Limb (tissue), 2 donors: ENCODE results near the gene ATG4D.
A peak's percentile ranks its signal among the peaks of the same experiment; 100 is the strongest.
"Not testable (repeated sequence)": the region's sequence is repeated elsewhere in the genome, so short reads cannot be mapped to it uniquely, and the experiment has no call there.

Experiments
- DNase-seq, 2 donors: peaks; one replicate each; pipeline ENCODE4 v3.0.0-alpha.2; 2016; ENCODE audit errors: extremely low spot score in 2 of 2

The ATG4D gene

GRCh38 chr19:10519421-10519820, 24.3 kb upstream of the ATG4D start:
- no peak for DNase-seq

GRCh38 chr19:10520652-10521318, 22.9 kb upstream of the ATG4D start:
- no peak for DNase-seq

- DNase-seq, result no peak
Measured at GRCh38 chr19:10521461-10522171, 22.1 kb upstream of the ATG4D start.

DNA sequence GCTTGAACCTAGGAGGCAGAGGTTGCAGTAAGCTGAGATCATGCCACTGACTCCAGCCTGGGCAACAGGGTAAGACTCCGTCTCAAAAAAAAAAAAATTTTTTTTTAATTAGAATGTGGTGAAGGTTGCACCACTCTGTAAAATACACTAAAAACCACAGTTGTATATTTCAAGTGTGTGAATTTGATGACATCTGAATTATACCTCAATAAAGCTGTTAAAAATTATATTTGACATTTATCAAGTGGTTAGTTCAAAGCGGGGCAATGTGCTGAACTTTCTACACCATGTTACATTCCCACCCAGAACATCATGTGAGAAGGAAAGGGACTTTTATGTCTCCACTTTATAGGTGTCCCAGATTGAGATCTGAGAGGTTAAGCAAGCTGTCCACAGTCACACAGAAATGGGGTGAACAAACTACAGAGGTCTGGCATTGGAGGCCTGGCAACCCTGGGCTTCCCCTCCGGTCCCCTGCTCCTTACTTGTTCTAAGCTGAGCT, 20.5 kb upstream of the ATG4D start:
- DNase-seq, result no peak

DNA sequence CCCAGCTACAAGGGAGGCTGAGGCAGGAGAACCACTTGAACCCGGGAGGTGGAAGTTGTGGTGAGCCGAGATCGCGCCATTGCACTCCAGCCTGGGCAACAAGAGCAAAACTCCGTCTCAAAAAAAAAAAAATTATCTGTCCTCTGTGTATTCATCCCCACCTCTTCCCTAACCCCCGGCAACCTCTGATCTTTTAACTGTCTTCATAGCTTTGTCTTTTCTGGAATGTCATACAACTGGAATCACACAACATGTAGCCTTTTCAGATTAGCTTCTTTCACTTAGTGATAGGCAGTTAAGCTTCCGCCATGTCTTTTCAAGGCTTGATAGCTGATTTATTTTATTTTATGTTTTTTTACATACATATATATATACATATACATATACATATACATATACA, 18.1 kb upstream of the ATG4D start:
- no peak for DNase-seq

- not testable (repeated sequence) for DNase-seq
Measured at GRCh38 chr19:10526887-10527286, 16.8 kb upstream of the ATG4D start.

DNA sequence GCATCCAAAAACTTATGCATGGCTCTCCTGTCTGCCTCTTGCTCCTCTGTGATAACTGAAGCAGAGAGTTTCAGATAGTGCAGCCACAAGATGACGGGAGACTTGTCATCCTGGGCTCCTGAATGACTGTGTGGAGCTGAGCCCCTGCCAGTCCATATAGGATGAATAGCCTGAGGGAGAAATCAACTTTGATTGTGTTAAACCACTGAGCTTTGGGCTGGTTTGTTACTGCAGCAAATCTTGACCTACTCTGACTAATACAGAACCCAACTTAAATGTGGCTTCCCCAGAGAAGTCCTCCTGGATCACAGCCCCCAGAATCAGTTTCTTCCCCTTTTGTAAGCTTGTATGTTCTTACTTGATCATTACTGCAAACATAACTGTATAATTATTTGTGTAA, 11.2 kb upstream of the ATG4D start:
- no peak for DNase-seq

GRCh38 chr19:10533646-10534386, 9.9 kb upstream of the ATG4D start:
- peak in 1 of 2 donors; percentile 29 for DNase-seq

DNA sequence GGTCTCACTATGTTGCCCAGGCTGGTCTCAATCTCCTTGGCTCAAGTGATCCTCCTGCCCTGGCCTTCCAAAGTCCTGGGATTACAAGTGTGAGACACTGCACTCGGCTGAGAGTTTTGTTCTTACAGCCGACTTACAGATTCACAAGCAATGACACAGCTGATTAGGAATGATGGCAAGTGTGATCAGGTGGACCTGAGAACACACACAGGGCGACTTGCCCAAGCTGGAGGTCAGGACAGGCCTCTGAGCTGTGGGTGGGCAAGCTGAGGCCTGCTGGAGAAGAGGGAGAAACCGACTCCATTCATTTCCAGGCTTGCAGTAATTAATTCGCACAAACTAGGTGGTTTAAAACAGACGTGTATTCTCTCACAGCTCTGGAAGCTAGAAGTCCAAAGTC, 8.1 kb upstream of the ATG4D start:
- no peak for DNase-seq

- no peak for DNase-seq
Measured at GRCh38 chr19:10537668-10538067, 6.0 kb upstream of the ATG4D start.

- DNase-seq, result no peak
Measured at GRCh38 chr19:10538204-10538983, 5.3 kb upstream of the ATG4D start.

GRCh38 chr19:10539016-10539415, 4.7 kb upstream of the ATG4D start:
- not testable (repeated sequence) for DNase-seq

GRCh38 chr19:10543059-10543419, 665 bp upstream of the ATG4D start:
- no peak for DNase-seq

GRCh38 chr19:10544242-10544752, 593 bp downstream of the ATG4D start:
- no peak for DNase-seq

DNA sequence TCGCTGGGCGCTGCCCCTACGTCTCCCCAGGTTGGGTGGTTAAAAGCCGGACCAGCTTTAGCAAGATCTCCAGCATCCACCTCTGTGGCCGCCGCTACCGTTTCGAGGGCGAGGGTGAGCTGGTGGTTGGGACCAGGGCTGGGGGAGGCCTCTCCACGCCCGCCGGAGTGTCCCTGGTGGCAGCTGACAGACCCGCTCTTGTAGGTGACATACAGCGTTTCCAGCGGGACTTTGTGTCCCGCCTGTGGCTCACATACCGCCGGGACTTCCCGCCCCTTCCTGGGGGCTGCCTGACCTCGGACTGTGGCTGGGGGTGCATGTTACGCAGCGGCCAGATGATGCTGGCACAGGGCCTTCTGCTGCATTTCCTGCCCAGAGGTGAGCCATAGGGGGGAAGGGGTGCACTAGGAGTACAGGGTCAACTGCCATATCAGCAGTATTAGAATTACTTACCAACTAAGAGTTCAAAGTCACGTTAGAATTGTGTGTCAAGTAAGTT, 1.1 kb downstream of the ATG4D start:
- no peak for DNase-seq

- no peak for DNase-seq
Measured at GRCh38 chr19:10546817-10547216, 3.1 kb downstream of the ATG4D start.

GRCh38 chr19:10548746-10549276, 5.1 kb downstream of the ATG4D start:
- no peak for DNase-seq

DNA sequence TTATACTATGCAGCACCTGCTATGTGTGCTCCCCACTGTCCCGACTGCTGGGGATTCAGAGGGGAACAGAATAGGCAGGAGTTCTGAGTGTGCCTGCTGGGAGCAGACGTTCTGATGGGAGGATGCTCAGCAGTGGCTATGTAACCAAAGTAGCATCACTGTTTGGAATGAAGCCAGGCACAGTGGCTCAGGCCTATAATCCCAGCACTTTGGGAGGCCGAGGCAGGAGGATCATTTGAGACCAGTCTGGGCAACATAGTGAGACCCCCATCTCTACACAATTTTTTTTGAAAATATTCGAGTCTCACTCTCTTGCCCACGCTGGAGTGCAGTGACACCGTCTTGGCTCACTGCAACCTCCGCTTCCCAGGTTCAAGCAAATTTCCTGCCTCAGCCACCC, 6.0 kb downstream of the ATG4D start:
- no peak for DNase-seq

GRCh38 chr19:10550336-10550735, 6.6 kb downstream of the ATG4D start:
- no peak for DNase-seq

DNA sequence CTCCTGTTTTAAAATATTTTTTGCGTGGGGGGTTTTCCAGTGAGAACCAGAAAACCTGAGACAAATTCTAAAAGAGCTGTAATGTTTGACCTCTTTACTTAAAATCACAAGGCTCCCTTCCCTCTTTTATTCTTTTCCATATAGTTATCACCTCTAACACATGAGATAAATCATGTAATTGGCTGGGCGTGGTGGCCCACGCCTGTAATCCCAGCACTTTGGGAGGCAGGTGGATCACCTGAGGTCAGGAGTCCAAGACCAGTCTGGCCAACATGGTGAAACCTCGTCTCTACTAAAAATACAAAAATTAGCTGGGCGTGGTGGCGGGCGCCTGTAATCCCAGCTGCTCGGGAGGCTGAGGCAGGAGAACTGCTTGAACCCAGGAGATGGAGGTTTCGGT, 7.3 kb downstream of the ATG4D start:
- not testable (repeated sequence) for DNase-seq

DNA sequence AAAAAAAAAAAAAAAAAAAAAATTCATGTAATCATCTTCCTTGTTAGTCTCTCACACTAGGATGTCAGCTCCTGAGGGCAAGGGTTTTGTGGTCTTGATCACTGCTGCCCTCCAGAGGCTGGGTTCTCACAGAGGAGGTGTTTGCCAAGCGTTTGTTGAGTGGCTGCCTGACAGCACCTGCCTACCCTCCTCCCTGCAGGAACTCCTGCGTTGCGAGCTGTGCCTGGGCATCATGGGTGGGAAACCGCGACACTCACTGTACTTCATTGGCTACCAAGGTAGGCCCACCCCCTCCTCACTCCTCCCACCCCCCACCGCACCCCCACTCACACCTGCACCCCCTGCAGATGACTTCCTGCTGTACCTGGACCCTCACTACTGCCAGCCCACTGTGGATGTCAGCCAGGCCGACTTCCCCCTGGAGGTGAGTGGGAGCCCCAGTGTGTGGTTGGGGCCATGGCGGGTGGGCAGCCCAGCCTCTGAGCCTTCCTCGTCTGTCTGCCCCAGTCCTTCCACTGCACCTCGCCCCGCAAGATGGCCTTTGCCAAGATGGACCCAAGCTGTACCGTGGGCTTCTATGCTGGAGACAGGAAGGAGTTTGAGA, 8.1 kb downstream of the ATG4D start:
- no peak for DNase-seq
